Measurements from ENCODE around the gene GLRX2. TPM values are rescaled to one million over a fixed set of nuclear protein-coding genes. Genes with fewer than 3 reads are reported as not detected.

The GLRX2 gene
- total and polyA plus RNA-seq, 4 experiments from 2014 or later: 15.0 to 17.0 (median 15.8) TPM

GRCh38 chr1:193104502-193104906, 710 bp downstream of the GLRX2 start:
- Mint-ChIP-seq H3K4me1 (peaks cover 19 to 30% (median 24%) of the 10 kb centered on the region in 4 donors), H3K27ac (peak overlapping the region in 6 of 7 donors; percentile 61 to 95 (median 90)), H3K9me3 (no peaks in the 10 kb centered on the region), H3K4me3 (peak overlapping the region; percentile 94 to 98 (median 95)), H3K27me3 (no peaks in the 10 kb centered on the region), H3K36me3 (peaks cover 3 to 14% of the 10 kb centered on the region in 2 donors)
- peak overlapping the region; percentile 59 for H3K27ac ChIP-seq (ENCODE audit: low read depth, low read length)
- no peaks in the 10 kb centered on the region for H3K27me3 ChIP-seq (ENCODE audit: insufficient read depth, low read length)
- intact Hi-C loops (cut with micrococcal nuclease): no loop called here
- ChIA-PET POLR2A (ENCODE audit: partially characterized antibody) (interaction anchor here (1.0 to 5.8 kb wide), 5 partner anchors 17 to 1185 kb away, joined by 3 to 44 read pairs (median 7); partner anchors contain the start of genes CDC73, RO60 and UCHL5), CTCF (ENCODE audit: partially characterized antibody) (interaction anchor here (1.8 to 2.3 kb wide), 2 partner anchors 17 to 46 kb away, joined by 8 to 10 read pairs; partner anchors contain the start of genes CDC73, RO60 and UCHL5)
- H3K4me1 ChIP-seq (ENCODE audit: insufficient read depth, low read length): peaks cover 18% of the 10 kb centered on the region
- H3K36me3 ChIP-seq (ENCODE audit: insufficient read depth, low read length): peaks cover 4% of the 10 kb centered on the region
- no peaks in the 10 kb centered on the region for H3K9me3 ChIP-seq (ENCODE audit: control insufficient read depth in 1 of 2, low read length in 2 of 2)
- peak in 3 of 5 donors; percentile 11 to 40 (median 25) for DNase-seq
- peak overlapping the region; percentile 65 to 94 for H3K4me3 ChIP-seq (ENCODE audit: low read length in 2 of 2)

- POLR2A ChIA-PET (ENCODE audit: partially characterized antibody): interaction anchor here (0.6 to 5.8 kb wide), 6 partner anchors 18 to 1186 kb away, joined by 3 to 44 read pairs (median 6); partner anchors contain the start of genes CDC73, RO60 and UCHL5
- Mint-ChIP-seq H3K4me1 (peaks cover 19 to 30% (median 24%) of the 10 kb centered on the region in 4 donors), H3K27ac (peak overlapping the region in 5 of 7 donors; percentile 55 to 93 (median 80)), H3K27me3 (no peaks in the 10 kb centered on the region), H3K9me3 (no peaks in the 10 kb centered on the region), H3K36me3 (peaks cover 3 to 20% of the 10 kb centered on the region in 2 donors), H3K4me3 (peak overlapping the region; percentile 94 to 98 (median 95))
- intact Hi-C loops (cut with micrococcal nuclease): no loop called here
- Histone ChIP-seq H3K27me3 (ENCODE audit: insufficient read depth, low read length) (no peaks in the 10 kb centered on the region), H3K27ac (ENCODE audit: low read depth, low read length) (peak overlapping the region; percentile 59), H3K4me3 (ENCODE audit: low read length in 2 of 2) (peak overlapping the region; percentile 65 to 94), H3K36me3 (ENCODE audit: insufficient read depth, low read length) (peaks cover 8% of the 10 kb centered on the region), H3K4me1 (ENCODE audit: insufficient read depth, low read length) (peaks cover 18% of the 10 kb centered on the region), H3K9me3 (ENCODE audit: control insufficient read depth in 1 of 2, low read length in 2 of 2) (no peaks in the 10 kb centered on the region)
- CTCF ChIA-PET (ENCODE audit: partially characterized antibody): interaction anchor here (1.0 to 2.3 kb wide), 3 partner anchors 18 to 45 kb away, joined by 3 to 10 read pairs (median 8); partner anchors contain the start of genes CDC73, RO60 and UCHL5
- no peak for DNase-seq
These were observed 1.3 kb downstream of the GLRX2 start for GRCh38 chr1:193103759-193104501.

GRCh38 chr1:193102662-193103061, 2.6 kb downstream of the GLRX2 start:
- intact Hi-C loops (cut with micrococcal nuclease): no loop called here
- POLR2A ChIA-PET (ENCODE audit: partially characterized antibody): interaction anchor here (5.8 kb wide), 1 partner anchor 19 kb away, joined by 44 read pairs; the partner anchor contains the start of gene CDC73
- CTCF ChIA-PET (ENCODE audit: partially characterized antibody): no interaction called here

DNA sequence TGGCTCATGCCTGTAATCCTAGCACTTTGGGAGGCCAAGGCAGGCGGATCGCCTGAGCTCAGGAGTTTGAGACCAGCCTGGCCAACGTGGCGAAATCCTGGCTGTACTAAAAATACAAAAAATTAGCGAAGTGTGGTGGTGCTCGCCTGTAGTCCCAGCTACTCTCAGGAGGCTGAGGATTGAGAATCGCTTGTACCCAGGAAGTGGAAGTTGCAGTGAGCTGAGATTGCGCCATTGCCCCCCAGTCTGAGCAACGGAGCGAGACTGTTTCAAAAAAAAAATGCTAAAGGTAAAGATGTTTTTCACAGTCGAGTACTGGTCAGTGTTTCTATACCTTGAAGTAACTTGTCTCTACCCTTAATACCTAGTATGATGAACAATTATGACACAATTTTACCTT, 11.1 kb downstream of the GLRX2 start:
- Histone ChIP-seq H3K4me1 (ENCODE audit: insufficient read depth, low read length) (no peaks in the 10 kb centered on the region), H3K36me3 (ENCODE audit: insufficient read depth, low read length) (peaks cover 9% of the 10 kb centered on the region), H3K27ac (ENCODE audit: low read depth, low read length) (no peak overlapping the region), H3K4me3 (ENCODE audit: low read length in 2 of 2) (no peak overlapping the region), H3K27me3 (ENCODE audit: insufficient read depth, low read length) (no peaks in the 10 kb centered on the region), H3K9me3 (ENCODE audit: control insufficient read depth in 1 of 2, low read length in 2 of 2) (no peaks in the 10 kb centered on the region)
- DNase-seq: no peak
- intact Hi-C loops (cut with micrococcal nuclease): no loop called here
- Mint-ChIP-seq H3K9me3 (no peaks in the 10 kb centered on the region), H3K4me3 (no peak overlapping the region), H3K27me3 (no peaks in the 10 kb centered on the region), H3K36me3 (peaks cover 26 to 50% of the 10 kb centered on the region in 2 donors), H3K27ac (peak overlapping the region in 3 of 7 donors; percentile 16 to 36 (median 25)), H3K4me1 (peaks cover 4 to 12% (median 8%) of the 10 kb centered on the region in 4 donors)
- ChIA-PET POLR2A (ENCODE audit: partially characterized antibody) (no interaction called here), CTCF (ENCODE audit: partially characterized antibody) (no interaction called here)

More at GRCh38 chr1:193102662-193103061, 2.6 kb downstream of the GLRX2 start:
- Histone ChIP-seq H3K36me3 (ENCODE audit: insufficient read depth, low read length) (peaks cover 8% of the 10 kb centered on the region), H3K4me3 (ENCODE audit: low read length in 2 of 2) (no peak overlapping the region), H3K4me1 (ENCODE audit: insufficient read depth, low read length) (peaks cover 18% of the 10 kb centered on the region), H3K27me3 (ENCODE audit: insufficient read depth, low read length) (no peaks in the 10 kb centered on the region), H3K27ac (ENCODE audit: low read depth, low read length) (no peak overlapping the region), H3K9me3 (ENCODE audit: control insufficient read depth in 1 of 2, low read length in 2 of 2) (no peaks in the 10 kb centered on the region)
- Mint-ChIP-seq H3K36me3 (peaks cover 8 to 27% of the 10 kb centered on the region in 2 donors), H3K4me3 (no peak overlapping the region), H3K4me1 (peaks cover 22 to 34% (median 27%) of the 10 kb centered on the region in 4 donors), H3K9me3 (no peaks in the 10 kb centered on the region), H3K27ac (peak overlapping the region in 2 of 7 donors; percentile 30 to 57), H3K27me3 (no peaks in the 10 kb centered on the region)
- no peak for DNase-seq

DNA sequence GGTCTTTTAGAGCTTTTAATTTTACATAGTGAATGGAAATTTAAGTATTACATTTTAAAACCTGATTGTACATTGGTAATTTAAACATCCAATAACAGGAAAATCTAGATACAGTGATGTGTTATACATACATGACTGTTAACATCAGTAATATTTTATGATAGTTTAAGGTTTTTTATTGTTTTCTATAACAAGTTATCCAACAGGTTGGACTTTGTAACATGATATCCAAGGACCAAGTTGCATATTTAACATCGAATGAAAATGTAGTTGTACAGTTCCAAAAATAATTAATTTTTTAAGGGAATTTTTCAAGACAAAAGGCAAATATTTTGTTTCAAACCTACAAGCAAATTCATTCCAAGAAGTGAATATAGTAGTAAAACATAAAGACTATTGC, 14.3 kb downstream of the GLRX2 start:
- Mint-ChIP-seq H3K4me3 (no peak overlapping the region), H3K27ac (peak overlapping the region in 1 of 7 donors; percentile 11), H3K27me3 (no peaks in the 10 kb centered on the region), H3K36me3 (peaks cover 11 to 32% of the 10 kb centered on the region in 2 donors), H3K4me1 (peaks cover 0 to 2% (median 0%) of the 10 kb centered on the region in 4 donors), H3K9me3 (no peaks in the 10 kb centered on the region)
- POLR2A ChIA-PET (ENCODE audit: partially characterized antibody): no interaction called here
- no peaks in the 10 kb centered on the region for H3K27me3 ChIP-seq (ENCODE audit: insufficient read depth, low read length)
- DNase-seq: no peak
- no peak overlapping the region for H3K27ac ChIP-seq (ENCODE audit: low read depth, low read length)
- H3K9me3 ChIP-seq (ENCODE audit: control insufficient read depth in 1 of 2, low read length in 2 of 2): no peaks in the 10 kb centered on the region
- CTCF ChIA-PET (ENCODE audit: partially characterized antibody): no interaction called here
- H3K4me3 ChIP-seq (ENCODE audit: low read length in 2 of 2): no peak overlapping the region
- no peaks in the 10 kb centered on the region for H3K4me1 ChIP-seq (ENCODE audit: insufficient read depth, low read length)
- H3K36me3 ChIP-seq (ENCODE audit: insufficient read depth, low read length): peaks cover 6% of the 10 kb centered on the region
- intact Hi-C loops (cut with micrococcal nuclease): no loop called here

- H3K4me3 Mint-ChIP-seq: no peak overlapping the region
- H3K4me1 Mint-ChIP-seq: peaks cover 0 to 6% (median 0%) of the 10 kb centered on the region in 4 donors
- POLR2A ChIA-PET (ENCODE audit: partially characterized antibody): interaction anchor here (1.1 kb wide), 1 partner anchor 30 kb away, joined by 3 read pairs; no protein-coding TSS in a partner anchor
- no peak for DNase-seq
- Histone ChIP-seq H3K4me3 (ENCODE audit: low read length in 2 of 2) (no peak overlapping the region), H3K27ac (ENCODE audit: low read depth, low read length) (no peak overlapping the region), H3K36me3 (ENCODE audit: insufficient read depth, low read length) (peaks cover 18% of the 10 kb centered on the region), H3K27me3 (ENCODE audit: insufficient read depth, low read length) (no peaks in the 10 kb centered on the region), H3K9me3 (ENCODE audit: control insufficient read depth in 1 of 2, low read length in 2 of 2) (no peaks in the 10 kb centered on the region), H3K4me1 (ENCODE audit: insufficient read depth, low read length) (no peaks in the 10 kb centered on the region)
- intact Hi-C loops (cut with micrococcal nuclease): no loop called here
- H3K27me3 Mint-ChIP-seq: no peaks in the 10 kb centered on the region
- CTCF ChIA-PET (ENCODE audit: partially characterized antibody): no interaction called here
- H3K36me3 Mint-ChIP-seq: peaks cover 29 to 38% of the 10 kb centered on the region in 2 donors
- H3K9me3 Mint-ChIP-seq: no peaks in the 10 kb centered on the region
- H3K27ac Mint-ChIP-seq: peak overlapping the region in 1 of 7 donors; percentile 65
These were observed 17.3 kb downstream of the GLRX2 start for GRCh38 chr1:193087893-193088292.

DNA sequence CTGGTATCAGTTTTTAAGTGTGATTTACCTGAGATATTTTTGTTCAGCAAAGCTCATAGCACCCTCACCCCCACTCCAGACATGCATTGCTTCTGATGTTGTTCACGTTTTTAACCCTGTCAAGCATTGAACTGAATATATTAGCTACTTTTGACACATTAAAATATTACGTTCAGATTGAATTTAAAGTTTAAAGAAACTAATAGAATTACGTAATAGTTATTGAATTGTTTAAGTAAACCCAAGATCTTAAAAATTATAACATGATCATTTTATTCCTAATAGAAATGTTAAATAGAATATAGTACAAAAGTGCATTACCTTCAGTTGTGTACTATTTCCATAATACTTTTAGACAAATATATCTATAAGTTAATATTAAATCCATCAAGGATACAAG, 18.9 kb downstream of the GLRX2 start:
- peaks cover 26% of the 10 kb centered on the region for H3K36me3 ChIP-seq (ENCODE audit: insufficient read depth, low read length)
- H3K4me1 ChIP-seq (ENCODE audit: insufficient read depth, low read length): no peaks in the 10 kb centered on the region
- ChIA-PET CTCF (ENCODE audit: partially characterized antibody) (no interaction called here), POLR2A (ENCODE audit: partially characterized antibody) (no interaction called here)
- Mint-ChIP-seq H3K27me3 (no peaks in the 10 kb centered on the region), H3K9me3 (no peaks in the 10 kb centered on the region), H3K4me3 (no peak overlapping the region), H3K4me1 (peaks cover 0 to 6% (median 0%) of the 10 kb centered on the region in 4 donors), H3K27ac (peak overlapping the region in 1 of 7 donors; percentile 22), H3K36me3 (peaks cover 42 to 45% of the 10 kb centered on the region in 2 donors)
- H3K4me3 ChIP-seq (ENCODE audit: low read length in 2 of 2): no peak overlapping the region
- intact Hi-C loops (cut with micrococcal nuclease): no loop called here
- no peak for DNase-seq
- no peaks in the 10 kb centered on the region for H3K9me3 ChIP-seq (ENCODE audit: control insufficient read depth in 1 of 2, low read length in 2 of 2)
- H3K27ac ChIP-seq (ENCODE audit: low read depth, low read length): no peak overlapping the region
- H3K27me3 ChIP-seq (ENCODE audit: insufficient read depth, low read length): no peaks in the 10 kb centered on the region
